Fibroblast of mammary gland (primary cell): Measurements from ENCODE around the gene HRNR.

Experiments
- DNase-seq: peaks from one replicate; pipeline ENCODE4 v3.0.0-alpha.2; 2010; ENCODE audit warnings: low read depth
- H3K4me3 ChIP-seq: 2 replicates; pipeline ENCODE4 v1.5.1; 2011; ENCODE audit warnings: low read depth, mild to moderate bottlenecking, low read length, moderate library complexity; ENCODE audit not compliant: control insufficient read depth
- TF ChIP-seq, protein P1 (sequence below): conservative IDR thresholded peaks from 2 replicates; pipeline ENCODE4 v1.5.1; 2011; ENCODE audit warnings: low read depth, low read length, inconsistent platforms; ENCODE audit not compliant: control insufficient read depth, insufficient read depth

Gene HRNR

DNA sequence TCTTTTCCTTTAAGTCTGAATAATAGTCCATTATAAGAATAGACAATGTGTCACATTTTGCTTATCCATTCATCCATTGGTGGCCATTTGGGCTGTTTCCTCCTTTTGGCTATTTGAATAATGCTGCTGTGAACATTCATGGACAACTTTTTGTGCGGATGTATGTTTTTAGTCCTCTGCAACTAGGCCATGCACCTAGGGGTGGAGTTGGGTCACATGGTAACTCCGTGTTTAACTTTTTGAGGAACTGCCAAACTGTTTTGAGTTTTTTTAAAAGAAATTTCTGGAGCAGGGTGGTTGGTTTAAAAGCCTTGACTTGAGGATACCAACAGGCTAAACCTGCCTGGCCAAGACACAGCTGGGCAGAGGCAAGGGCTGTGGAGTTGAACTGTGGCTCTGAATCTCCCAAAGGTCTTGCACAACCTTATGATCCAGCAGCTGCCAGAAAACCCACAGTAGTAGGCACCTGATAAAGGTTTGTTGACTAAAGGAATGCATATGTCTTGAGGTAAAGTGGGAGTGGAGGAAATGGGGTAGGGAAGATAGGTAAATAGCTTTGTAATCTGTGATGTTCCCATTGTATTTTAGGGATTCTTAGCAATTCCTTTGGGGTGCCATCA lies 59.4 kb downstream of the HRNR start:
- no peak overlapping the region for H3K4me3 ChIP-seq
- TF ChIP-seq, protein P1, sequence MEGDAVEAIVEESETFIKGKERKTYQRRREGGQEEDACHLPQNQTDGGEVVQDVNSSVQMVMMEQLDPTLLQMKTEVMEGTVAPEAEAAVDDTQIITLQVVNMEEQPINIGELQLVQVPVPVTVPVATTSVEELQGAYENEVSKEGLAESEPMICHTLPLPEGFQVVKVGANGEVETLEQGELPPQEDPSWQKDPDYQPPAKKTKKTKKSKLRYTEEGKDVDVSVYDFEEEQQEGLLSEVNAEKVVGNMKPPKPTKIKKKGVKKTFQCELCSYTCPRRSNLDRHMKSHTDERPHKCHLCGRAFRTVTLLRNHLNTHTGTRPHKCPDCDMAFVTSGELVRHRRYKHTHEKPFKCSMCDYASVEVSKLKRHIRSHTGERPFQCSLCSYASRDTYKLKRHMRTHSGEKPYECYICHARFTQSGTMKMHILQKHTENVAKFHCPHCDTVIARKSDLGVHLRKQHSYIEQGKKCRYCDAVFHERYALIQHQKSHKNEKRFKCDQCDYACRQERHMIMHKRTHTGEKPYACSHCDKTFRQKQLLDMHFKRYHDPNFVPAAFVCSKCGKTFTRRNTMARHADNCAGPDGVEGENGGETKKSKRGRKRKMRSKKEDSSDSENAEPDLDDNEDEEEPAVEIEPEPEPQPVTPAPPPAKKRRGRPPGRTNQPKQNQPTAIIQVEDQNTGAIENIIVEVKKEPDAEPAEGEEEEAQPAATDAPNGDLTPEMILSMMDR, result no peak
- DNase-seq, result no peak

DNA sequence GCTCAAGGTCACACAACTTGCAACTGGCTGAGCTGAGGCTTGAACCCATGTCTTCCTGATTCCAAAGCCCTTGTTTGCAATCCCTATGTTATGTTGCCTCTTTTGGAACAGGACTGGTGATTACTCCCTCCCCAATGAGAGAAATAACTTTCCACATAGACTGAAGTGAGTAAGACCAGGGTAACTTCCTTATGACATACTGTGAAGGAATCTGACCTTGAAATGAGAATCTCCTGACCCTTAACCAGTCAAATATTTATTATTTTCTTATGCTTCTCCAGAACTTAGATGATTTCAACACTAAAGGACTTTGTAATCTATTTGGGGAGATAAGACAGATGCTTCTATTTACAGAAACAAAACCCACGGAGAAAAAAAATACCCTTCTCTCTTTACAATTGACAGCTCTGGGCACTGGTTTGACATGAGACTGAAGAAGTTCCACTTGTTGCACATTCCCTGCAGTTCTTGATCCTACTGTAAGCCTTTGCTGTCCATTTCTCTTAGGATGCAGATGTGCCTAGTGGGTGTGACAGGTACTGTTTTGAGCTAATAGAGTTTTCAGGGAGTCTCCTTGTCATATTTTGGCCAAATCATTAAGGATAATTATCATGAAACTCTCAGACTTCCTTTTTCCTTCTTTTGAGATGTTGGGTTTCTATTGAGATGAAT lies 61.1 kb downstream of the HRNR start:
- TF ChIP-seq, protein P1, result peak; percentile 19
- no peak overlapping the region for H3K4me3 ChIP-seq
- DNase-seq, result peak; percentile 96
